Transverse colon (tissue), 4 donors: ENCODE results near the gene MYO7B.

ENCODE experiments used
- CTCF ChIP-seq, 5 experiments: fragments of 200-600 bp in 3 of 5; fragments of 450-650 bp in 2 of 5; sonication (generic) in 3 of 5; IDR thresholded peaks; 1 replicate in 2 of 5; 2 replicates in 3 of 5; pipeline ENCODE4 v1.5.1; 2016 to 2017; ENCODE audit warnings: antibody characterized with exemption in 5 of 5, inconsistent platforms in 3 of 5, mild to moderate bottlenecking in 2 of 5, moderate library complexity in 1 of 5
- EP300 ChIP-seq: sonication (generic); formaldehyde crosslinking; IDR thresholded peaks from one replicate; pipeline ENCODE4 v1.6.1; 2017; ENCODE audit warnings: antibody characterized with exemption, low read depth
- POLR2A ChIP-seq: fragments of 450-650 bp; IDR thresholded peaks from one replicate; pipeline ENCODE4 v1.6.1; 2016; ENCODE audit warnings: antibody characterized with exemption, mild to moderate bottlenecking, moderate library complexity
- POLR2AphosphoS5 ChIP-seq, 3 donors: sonication (generic); formaldehyde crosslinking; IDR thresholded peaks; one replicate each; pipeline ENCODE4 v1.6.1; 2016; ENCODE audit warnings: antibody characterized with exemption in 3 of 3

- TF ChIP-seq CTCF (IDR thresholded peaks at IDR 0.05) (no peak), POLR2AphosphoS5 (IDR thresholded peaks at IDR 0.05) (no peak), POLR2A (no peak), EP300 (no peak)
Observed at GRCh38 chr2:127652786-127653357, 117.4 kb downstream of the MYO7B start.
